Natural killer cell (primary cell): ENCODE data around the gene SMARCD3. TPM values are rescaled to one million over a fixed set of nuclear protein-coding genes. Genes with fewer than 3 reads are reported as not detected.

Experiments
- ATAC-seq, 3 donors: fragments of 150-1000 bp in 2 of 3; fragments of 200-7000 bp in 1 of 3; cut with Tn5 transposase; 1 replicate in 1 of 3; 2 replicates in 2 of 3; pipeline ENCODE4 v1.10.0; 2021; ENCODE audit warnings: mild to moderate bottlenecking in 2 of 3, moderate library complexity in 2 of 3
- DNase-seq, 2 donors: peaks; one replicate each; pipeline versions ENCODE4 v3.0.0 to v3.0.0-alpha.2; 2013 to 2021; ENCODE audit warnings: mixed read lengths in 1 of 2
- H3K27ac ChIP-seq: one replicate; pipeline ENCODE4 v1.5.1; 2013; ENCODE audit warnings: mild to moderate bottlenecking, low read length
- H3K27me3 ChIP-seq: one replicate; pipeline ENCODE4 v1.6.1; 2013; ENCODE audit warnings: low read length; ENCODE audit not compliant: control insufficient read depth, insufficient read depth
- H3K36me3 ChIP-seq: one replicate; pipeline ENCODE4 v1.6.1; 2013; ENCODE audit warnings: low read length; ENCODE audit not compliant: control insufficient read depth, insufficient read depth
- H3K4me1 ChIP-seq: one replicate; pipeline ENCODE4 v1.6.1; 2013; ENCODE audit warnings: low read length; ENCODE audit not compliant: control insufficient read depth, insufficient read depth
- H3K4me3 ChIP-seq: one replicate; pipeline ENCODE4 v1.5.1; 2013; ENCODE audit warnings: low read length
- H3K9me3 ChIP-seq: one replicate; pipeline ENCODE4 v1.6.1; 2013; ENCODE audit warnings: low read length; ENCODE audit not compliant: control insufficient read depth, insufficient read depth
- H3K27ac Mint-ChIP-seq, 2 donors: one replicate each; pipeline ENCODE4 v1.8.0; 2022; ENCODE audit warnings: mild to moderate bottlenecking in 2 of 2, mixed read lengths in 2 of 2, moderate library complexity in 1 of 2
- H3K27me3 Mint-ChIP-seq, 2 donors: one replicate each; pipeline ENCODE4 v1.8.0; 2022; ENCODE audit warnings: low read depth in 2 of 2, mixed read lengths in 2 of 2
- H3K36me3 Mint-ChIP-seq: one replicate; pipeline ENCODE4 v1.8.0; 2022; ENCODE audit warnings: mixed read lengths
- H3K4me1 Mint-ChIP-seq, 2 donors: one replicate each; pipeline ENCODE4 v1.8.0; 2022; ENCODE audit warnings: mixed read lengths in 2 of 2
- H3K4me3 Mint-ChIP-seq: one replicate; pipeline ENCODE4 v1.8.0; 2022; ENCODE audit warnings: mild to moderate bottlenecking, moderate library complexity, mixed read lengths
- H3K9me3 Mint-ChIP-seq, 2 donors: one replicate each; pipeline ENCODE4 v1.8.0; 2022; ENCODE audit warnings: mixed read lengths in 2 of 2
- WGBS: methylation state at CpG from one replicate; pipeline ENCODE4 v1.1.7; 2013; ENCODE audit warnings: missing lambda C conversion rate; ENCODE audit not compliant: insufficient coverage; 5-methylcytosine and 5-hydroxymethylcytosine counted together
- intact Hi-C: fragments of 100-400 bp; cut with micrococcal nuclease; formaldehyde crosslinking; loops from one replicate; pipeline ENCODE4 v1.14.2; 2022
- total RNA-seq, 4 donors: library from RNA; stranded (reverse); fragments of 120-200 nt in 1 of 4; gene quantifications; one replicate each; pipeline versions ENCODE4 v1.2.3 to v1.2.4, GENCODE V29; 2013 to 2022
- TF ChIP-seq, protein P1 (sequence below): fragments of 200-600 bp; IDR thresholded peaks from one replicate; pipeline ENCODE4 v1.8.0; 2022; ENCODE audit warnings: antibody characterized with exemption

Gene SMARCD3
- total RNA-seq, 3 donors from 2014 or later (not counting 1 experiment from before 2014, with no cell fraction given), result 3.1 to 8.7 (median 6.5) TPM

- Histone ChIP-seq H3K36me3 (no peaks in the 10 kb centered on the region), H3K4me1 (peaks cover 6% of the 10 kb centered on the region), H3K27me3 (no peaks in the 10 kb centered on the region), H3K4me3 (no peak overlapping the region), H3K27ac (no peak overlapping the region), H3K9me3 (no peaks in the 10 kb centered on the region)
- H3K27me3 Mint-ChIP-seq, result peaks cover 5 to 6% of the 10 kb centered on the region in 2 donors
- no peak overlapping the region for H3K27ac Mint-ChIP-seq
- no peak for ATAC-seq
- 87% methylated on average over 29 of the region's 30 CpGs for WGBS
- no peak for DNase-seq
- H3K4me3 Mint-ChIP-seq, result no peak overlapping the region
- intact Hi-C loops, result no loop called here
- H3K9me3 Mint-ChIP-seq, result no peaks in the 10 kb centered on the region
- TF ChIP-seq, protein P1, sequence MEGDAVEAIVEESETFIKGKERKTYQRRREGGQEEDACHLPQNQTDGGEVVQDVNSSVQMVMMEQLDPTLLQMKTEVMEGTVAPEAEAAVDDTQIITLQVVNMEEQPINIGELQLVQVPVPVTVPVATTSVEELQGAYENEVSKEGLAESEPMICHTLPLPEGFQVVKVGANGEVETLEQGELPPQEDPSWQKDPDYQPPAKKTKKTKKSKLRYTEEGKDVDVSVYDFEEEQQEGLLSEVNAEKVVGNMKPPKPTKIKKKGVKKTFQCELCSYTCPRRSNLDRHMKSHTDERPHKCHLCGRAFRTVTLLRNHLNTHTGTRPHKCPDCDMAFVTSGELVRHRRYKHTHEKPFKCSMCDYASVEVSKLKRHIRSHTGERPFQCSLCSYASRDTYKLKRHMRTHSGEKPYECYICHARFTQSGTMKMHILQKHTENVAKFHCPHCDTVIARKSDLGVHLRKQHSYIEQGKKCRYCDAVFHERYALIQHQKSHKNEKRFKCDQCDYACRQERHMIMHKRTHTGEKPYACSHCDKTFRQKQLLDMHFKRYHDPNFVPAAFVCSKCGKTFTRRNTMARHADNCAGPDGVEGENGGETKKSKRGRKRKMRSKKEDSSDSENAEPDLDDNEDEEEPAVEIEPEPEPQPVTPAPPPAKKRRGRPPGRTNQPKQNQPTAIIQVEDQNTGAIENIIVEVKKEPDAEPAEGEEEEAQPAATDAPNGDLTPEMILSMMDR, result no peak
- H3K36me3 Mint-ChIP-seq, result no peaks in the 10 kb centered on the region
- H3K4me1 Mint-ChIP-seq, result no peaks in the 10 kb centered on the region
Observed at GRCh38 chr7:151198945-151199848, 49.3 kb downstream of the SMARCD3 start.

- no peaks in the 10 kb centered on the region for H3K36me3 ChIP-seq
- DNase-seq (no peak), ATAC-seq (no peak)
- no peaks in the 10 kb centered on the region for H3K4me1 Mint-ChIP-seq
- TF ChIP-seq, protein P1, result no peak
- H3K27me3 ChIP-seq, result no peaks in the 10 kb centered on the region
- H3K27ac Mint-ChIP-seq, result no peak overlapping the region
- H3K27me3 Mint-ChIP-seq, result peaks cover 5 to 6% of the 10 kb centered on the region in 2 donors
- no peaks in the 10 kb centered on the region for H3K36me3 Mint-ChIP-seq
- no peaks in the 10 kb centered on the region for H3K9me3 ChIP-seq
- H3K9me3 Mint-ChIP-seq, result no peaks in the 10 kb centered on the region
- no peak overlapping the region for H3K4me3 Mint-ChIP-seq
- intact Hi-C loops, result no loop called here
- H3K4me3 ChIP-seq, result no peak overlapping the region
- H3K4me1 ChIP-seq, result peaks cover 6% of the 10 kb centered on the region
- no peak overlapping the region for H3K27ac ChIP-seq
Observed at GRCh38 chr7:151197932-151198331, 50.6 kb downstream of the SMARCD3 start.

DNA sequence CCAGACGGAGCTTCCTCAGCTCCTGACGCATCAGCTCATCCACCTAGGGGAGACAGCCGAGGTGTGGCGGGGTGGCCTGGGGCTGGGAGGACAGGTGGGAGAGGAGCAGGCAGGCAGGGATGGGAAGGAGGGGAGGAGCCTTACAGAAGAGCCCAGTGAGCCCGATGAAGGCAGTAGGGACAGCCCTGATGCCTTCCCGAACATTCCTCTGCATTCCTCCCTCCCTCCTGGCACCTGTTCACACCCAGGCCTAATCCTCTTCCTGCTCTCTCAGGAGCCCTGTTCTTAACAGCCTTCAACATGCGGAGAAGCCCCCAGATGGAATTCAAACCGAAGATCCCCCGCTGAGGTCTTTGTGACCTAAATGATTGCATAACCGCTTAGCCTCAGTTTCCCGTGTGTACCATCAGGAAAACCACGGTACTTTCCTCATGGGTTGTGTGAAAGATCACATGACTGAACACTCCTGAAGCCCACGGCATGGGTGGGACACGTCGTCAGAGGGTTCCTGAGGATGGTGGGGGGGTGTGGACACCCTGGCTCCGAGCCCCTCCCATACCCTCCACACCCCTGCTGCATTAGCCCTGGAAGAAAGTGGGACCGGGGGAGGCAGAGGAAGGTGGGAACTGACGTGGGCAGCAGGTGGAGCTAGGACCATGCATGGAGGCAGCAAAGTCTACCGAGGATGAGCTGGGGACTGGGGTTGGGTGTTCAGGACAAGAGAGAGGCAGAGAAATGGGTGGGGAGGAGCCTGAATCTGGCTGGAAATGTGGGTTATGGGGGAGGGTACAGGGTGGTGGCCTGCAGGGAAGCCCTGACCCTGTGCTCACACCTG is 52.7 kb downstream of the SMARCD3 start:
- H3K4me3 ChIP-seq, result no peak overlapping the region
- no peak overlapping the region for H3K4me3 Mint-ChIP-seq
- no peak for ATAC-seq
- TF ChIP-seq, protein P1, result no peak
- no peaks in the 10 kb centered on the region for H3K4me1 Mint-ChIP-seq
- no peaks in the 10 kb centered on the region for H3K36me3 ChIP-seq
- H3K36me3 Mint-ChIP-seq, result no peaks in the 10 kb centered on the region
- no peaks in the 10 kb centered on the region for H3K9me3 Mint-ChIP-seq
- H3K27me3 Mint-ChIP-seq, result peaks cover 6 to 7% of the 10 kb centered on the region in 2 donors
- DNase-seq, result no peak
- H3K9me3 ChIP-seq, result no peaks in the 10 kb centered on the region
- peaks cover 6% of the 10 kb centered on the region for H3K4me1 ChIP-seq
- H3K27ac Mint-ChIP-seq, result no peak overlapping the region
- H3K27ac ChIP-seq, result no peak overlapping the region
- WGBS, result 65% methylated on average over 15 of the region's 19 CpGs
- no peaks in the 10 kb centered on the region for H3K27me3 ChIP-seq
- intact Hi-C loops, result no loop called here
